GM21825 (cell line): Measurements from ENCODE around the gene C7.
"Not testable (repeated sequence)": the region's sequence is repeated elsewhere in the genome, so short reads cannot be mapped to it uniquely, and the experiment has no call there.

Experiments used
- ATAC-seq: cut with Tn5 transposase; IDR thresholded peaks from one replicate; pipeline ENCODE4 v1.9.1; 2021; ENCODE audit warnings: mild to moderate bottlenecking, moderate library complexity; ENCODE audit not compliant: unreplicated experiment

The C7 gene

DNA sequence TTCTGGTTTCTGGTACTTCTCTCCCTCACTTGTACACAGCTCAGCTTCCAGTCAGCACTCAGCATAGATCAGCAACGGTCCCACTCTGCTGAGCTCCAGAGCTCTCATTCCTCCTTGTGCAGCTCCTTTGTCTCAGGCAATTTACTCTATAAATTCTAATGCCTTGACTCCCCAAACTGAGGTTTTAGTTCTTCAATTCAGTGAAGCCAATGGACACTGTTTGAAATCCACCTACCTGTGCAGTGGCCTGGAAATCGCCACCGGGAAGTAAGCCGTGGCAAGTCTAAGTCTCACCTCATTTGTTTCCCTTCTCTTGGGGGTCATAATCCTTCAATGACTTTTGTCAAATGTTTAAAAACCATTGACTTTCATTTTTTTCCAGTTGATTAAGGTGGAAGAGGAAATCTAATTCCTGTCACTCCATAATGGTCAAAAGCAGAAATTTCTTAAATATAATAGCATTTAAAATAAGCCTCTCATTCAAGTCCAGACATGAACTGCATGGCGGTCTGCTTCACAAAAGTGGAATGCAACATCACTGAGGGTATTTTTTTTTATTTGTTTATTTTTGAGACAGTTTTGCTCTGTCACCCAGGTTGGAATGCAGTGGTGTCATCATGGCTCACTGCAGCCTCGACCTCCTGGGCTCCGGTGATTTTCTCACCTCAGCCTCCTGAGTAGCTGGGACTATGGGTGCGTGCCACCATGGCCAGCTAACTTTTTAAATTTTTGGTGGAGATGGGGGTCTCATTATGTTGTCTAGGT is 79.6 kb downstream of the C7 start:
- ATAC-seq, result no peak

DNA sequence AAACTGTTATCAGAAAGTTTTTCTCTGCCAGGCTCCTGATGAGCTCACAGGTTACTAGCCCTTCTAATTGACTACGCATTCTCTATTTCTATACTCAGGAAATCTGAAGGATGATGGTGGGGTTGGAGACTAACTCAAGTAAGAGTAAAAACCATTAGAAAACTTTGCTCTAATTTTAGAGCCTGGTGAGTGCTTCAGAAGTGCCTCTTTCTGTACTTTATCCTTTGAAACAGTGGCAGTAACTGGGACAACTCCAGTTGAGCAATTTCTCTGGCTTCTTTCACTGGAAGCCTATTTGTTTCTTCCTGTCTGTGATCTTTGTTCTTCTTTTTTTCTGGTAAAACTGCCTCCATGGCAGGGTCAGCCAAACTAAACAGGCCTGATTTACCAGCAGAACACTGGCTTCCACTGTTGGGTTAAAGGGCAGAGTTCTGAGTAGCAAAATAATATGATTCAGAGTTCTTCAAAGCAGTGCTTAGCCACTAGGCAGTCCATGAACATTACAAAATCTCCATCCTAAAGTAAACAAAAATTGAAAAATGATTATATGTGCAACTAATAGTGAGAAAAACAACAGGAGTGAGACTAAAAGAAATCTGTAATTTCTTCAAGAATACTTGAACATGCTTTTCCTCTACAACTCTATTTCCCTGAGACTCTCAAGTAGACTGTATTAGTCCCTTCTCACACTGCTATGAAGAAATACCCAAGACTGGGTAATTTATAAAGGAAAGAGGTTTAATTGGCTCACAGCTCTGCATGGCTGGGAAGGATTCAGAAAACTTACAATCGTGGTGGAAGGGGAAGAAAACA is 82.1 kb downstream of the C7 start:
- ATAC-seq, result no peak

DNA sequence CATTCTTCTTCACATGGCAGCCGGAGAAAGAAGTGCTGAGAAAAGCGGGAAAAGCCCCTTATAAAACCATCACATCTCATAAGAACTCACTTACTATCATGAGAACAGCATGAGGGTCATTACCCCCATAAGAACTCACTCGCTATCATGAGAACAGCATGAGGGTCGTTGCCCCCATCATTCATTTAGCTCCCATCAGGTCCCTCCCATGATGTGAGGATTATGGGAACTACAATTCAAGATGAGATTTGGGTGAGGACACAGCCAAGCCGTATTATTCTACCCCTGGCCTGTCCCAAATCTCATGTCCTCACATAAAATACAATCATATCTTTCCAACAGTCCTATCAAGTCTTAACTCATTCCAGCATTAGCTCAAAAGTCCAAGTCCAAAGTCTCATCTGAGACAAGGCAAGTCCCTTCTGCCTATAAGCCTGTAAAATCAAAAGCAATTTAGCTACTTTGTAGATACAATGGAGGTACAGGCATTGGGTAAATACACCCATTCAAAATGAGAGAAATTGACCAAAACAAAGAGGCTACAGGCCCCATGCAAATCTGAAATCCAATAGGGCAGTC is 82.8 kb downstream of the C7 start:
- no peak for ATAC-seq

DNA sequence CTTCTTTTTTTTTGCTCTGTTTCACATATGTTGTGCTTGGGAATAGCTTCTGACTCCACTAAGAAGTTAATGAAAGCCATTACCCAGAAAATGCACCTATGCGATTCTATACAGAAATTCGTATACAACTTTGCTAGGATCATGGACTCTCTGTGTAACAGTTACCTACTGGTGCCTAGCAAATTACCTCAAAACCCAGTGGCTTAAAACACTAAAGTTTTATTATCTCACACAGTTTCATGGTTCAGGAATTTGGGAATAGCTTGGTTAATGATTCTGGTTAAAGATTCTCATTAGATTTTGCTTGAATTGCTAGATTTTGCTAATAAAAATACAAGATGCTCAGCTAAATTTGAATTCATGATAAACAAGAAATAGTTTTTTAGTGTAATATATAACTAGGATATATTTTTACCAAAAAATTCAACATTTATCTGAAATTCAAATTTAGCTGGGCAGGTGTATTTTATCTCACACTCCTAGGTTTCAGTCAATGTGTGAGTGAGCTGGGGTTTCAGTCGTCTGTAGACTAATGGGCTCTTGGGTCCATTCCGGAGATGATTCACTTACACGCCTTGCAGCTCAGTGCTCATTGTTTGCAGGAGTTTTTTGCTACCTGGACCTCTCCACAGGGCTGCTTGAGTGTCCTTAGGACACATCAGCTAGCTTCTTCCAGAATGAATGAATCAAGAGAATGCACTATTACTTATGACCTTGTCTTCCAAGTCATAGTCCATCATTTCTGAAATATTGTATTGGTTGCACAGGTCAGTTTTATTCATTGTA is 86.7 kb downstream of the C7 start:
- ATAC-seq, result no peak

GRCh38 chr5:40999142-40999541 is 89.8 kb downstream of the C7 start:
- ATAC-seq, result no peak

- ATAC-seq, result no peak
These were observed 90.7 kb downstream of the C7 start for GRCh38 chr5:40999966-41000365.

- ATAC-seq, result no peak
These were observed 94.5 kb downstream of the C7 start for GRCh38 chr5:41003670-41004376.

- no peak for ATAC-seq
These were observed 95.6 kb downstream of the C7 start for GRCh38 chr5:41004931-41005330.

DNA sequence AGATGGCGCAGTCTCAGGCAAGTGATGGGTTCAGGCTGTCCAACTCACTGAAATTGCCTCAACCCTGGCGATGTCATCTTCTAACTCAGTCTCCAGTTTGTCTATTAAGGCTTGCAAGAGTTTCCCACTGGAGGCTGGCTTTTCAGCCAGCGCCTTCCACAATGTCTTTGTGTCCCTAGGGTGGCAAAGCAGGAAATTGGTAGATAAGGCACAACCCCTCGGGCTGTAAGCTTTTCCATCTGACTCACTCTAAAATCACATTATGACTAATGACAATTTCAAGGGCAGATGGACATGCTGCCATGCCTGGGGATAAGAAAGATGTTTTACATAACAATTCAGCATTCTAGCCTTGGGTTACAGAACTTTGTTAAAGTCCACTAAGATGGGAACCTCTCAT is 99.9 kb downstream of the C7 start:
- no peak for ATAC-seq

- no peak for ATAC-seq
These were observed 101.3 kb downstream of the C7 start for GRCh38 chr5:41010572-41010971.

DNA sequence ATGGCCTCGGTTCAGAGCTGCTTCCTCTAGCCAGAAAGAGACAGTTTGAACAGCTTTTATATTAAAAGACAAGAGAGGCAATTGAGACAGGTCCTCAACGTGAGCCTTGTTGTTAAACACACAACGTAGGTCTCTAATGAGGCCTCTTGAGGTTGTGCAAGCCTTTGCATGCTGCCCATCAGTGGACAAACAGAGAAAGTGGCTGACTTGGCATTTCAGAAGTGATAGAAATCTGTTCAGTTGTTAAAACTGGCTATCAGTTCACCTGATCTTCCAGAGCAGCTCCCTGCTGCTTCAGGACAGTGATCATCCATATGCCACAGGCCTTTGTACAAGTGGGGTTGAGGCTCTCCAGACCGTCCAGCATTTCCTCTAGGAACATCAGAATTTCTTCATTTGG is 103.0 kb downstream of the C7 start:
- no peak for ATAC-seq

- not testable (repeated sequence) for ATAC-seq
These were observed 113.3 kb downstream of the C7 start for GRCh38 chr5:41022600-41022999.
